HG03460 (cell line): ENCODE data around the gene TCF3.

Experiments
- ATAC-seq: cut with Tn5 transposase; IDR thresholded peaks from one replicate; pipeline ENCODE4 v1.9.1; 2021; ENCODE audit not compliant: unreplicated experiment

The TCF3 gene

GRCh38 chr19:1631557-1632100 is 20.8 kb downstream of the TCF3 start:
- no peak for ATAC-seq

GRCh38 chr19:1630811-1631210 is 21.6 kb downstream of the TCF3 start:
- no peak for ATAC-seq

GRCh38 chr19:1630012-1630411 is 22.4 kb downstream of the TCF3 start:
- no peak for ATAC-seq

- ATAC-seq = no peak
These were observed 23.1 kb downstream of the TCF3 start for GRCh38 chr19:1629256-1629808.

GRCh38 chr19:1627194-1627593 is 25.2 kb downstream of the TCF3 start:
- ATAC-seq = no peak

- no peak for ATAC-seq
These were observed 25.9 kb downstream of the TCF3 start for GRCh38 chr19:1626417-1627010.

- no peak for ATAC-seq
These were observed 28.0 kb downstream of the TCF3 start for GRCh38 chr19:1624458-1624857.

- no peak for ATAC-seq
These were observed 29.9 kb downstream of the TCF3 start for GRCh38 chr19:1622541-1622940.

GRCh38 chr19:1622007-1622406 is 30.4 kb downstream of the TCF3 start:
- no peak for ATAC-seq

- ATAC-seq = no peak
These were observed 30.8 kb downstream of the TCF3 start for GRCh38 chr19:1621574-1621973.

- ATAC-seq = no peak
These were observed 31.4 kb downstream of the TCF3 start for GRCh38 chr19:1621021-1621420.

GRCh38 chr19:1620502-1620901 is 31.9 kb downstream of the TCF3 start:
- no peak for ATAC-seq

- no peak for ATAC-seq
These were observed 32.7 kb downstream of the TCF3 start for GRCh38 chr19:1619703-1620102.

GRCh38 chr19:1619094-1619439 is 33.3 kb downstream of the TCF3 start:
- ATAC-seq = no peak

- ATAC-seq = no peak
These were observed 34.0 kb downstream of the TCF3 start for GRCh38 chr19:1618157-1619093.

GRCh38 chr19:1616875-1617274 is 35.5 kb downstream of the TCF3 start:
- no peak for ATAC-seq

- no peak for ATAC-seq
These were observed 36.0 kb downstream of the TCF3 start for GRCh38 chr19:1616396-1616795.

GRCh38 chr19:1615156-1615765 is 37.2 kb downstream of the TCF3 start:
- ATAC-seq = no peak

GRCh38 chr19:1613808-1614570 is 38.4 kb downstream of the TCF3 start:
- ATAC-seq = no peak

GRCh38 chr19:1613146-1613545 is 39.3 kb downstream of the TCF3 start:
- ATAC-seq = no peak
